K562 (cell line): ENCODE results near the gene ARHGEF7. TPM values are rescaled to one million over a fixed set of nuclear protein-coding genes. Genes with fewer than 3 reads are reported as not detected.

Experiments
- ATAC-seq: fragments of 200-7000 bp; cut with Tn5 transposase; 3 replicates; pipeline ENCODE4 v1.9.1; 2020; ENCODE audit warnings: moderate library complexity
- BruUV-seq: library from RNA; stranded (reverse); fragments of 400-500 nt; replicated peaks from 2 replicates; lab custom pipeline; 2021; lab: Mats Ljungman, UMichigan
- CTCF ChIA-PET: fragments of 300-600 bp; formaldehyde crosslinking; extraction: SDS; loops from one replicate; lab custom pipeline; 2021; ENCODE audit warnings: low intra/inter-chr PET ratio; lab: Yijun Ruan, JAX
- POLR2A ChIA-PET: fragments of 300-600, 350-650 bp; sonication (Branson Sonifier 250); formaldehyde crosslinking; extraction: SDS; loops from one replicate; lab custom pipeline; 2021; ENCODE audit warnings: antibody characterized with exemption, inconsistent platforms; lab: Yijun Ruan, JAX
- DNase-seq, 4 experiments: peaks; one replicate each; pipeline versions ENCODE4 v3.0.0 to v3.0.0-alpha.2; 2011 to 2018; ENCODE audit warnings: low spot score in 3 of 4, mixed read lengths in 3 of 4; ENCODE audit errors: extremely low read depth in 1 of 4
- FAIRE-seq: peaks from 2 replicates; lab custom pipeline; 2011; peaks lifted over from hg19 to GRCh38; lab: Jason Lieb, UNC
- H2AFZ ChIP-seq: 2 replicates; pipeline ENCODE4 v1.6.0; 2011; ENCODE audit warnings: low read depth, low read length, control low read depth, inconsistent platforms
- H3K27ac ChIP-seq: fragments of 200-600 bp; 3 replicates; pipeline ENCODE4 v1.8.0; 2011; ENCODE audit warnings: low read depth, mild to moderate bottlenecking, control low read depth, inconsistent platforms, low read length, moderate library complexity, mixed read lengths; ENCODE audit errors: extremely low read depth
- H3K27me3 ChIP-seq, 2 experiments: fragments of 300-600 bp in 1 of 2; 2 replicates in 1 of 2; 3 replicates in 1 of 2; pipeline versions ENCODE4 v1.6.0 to v1.8.0; 2011; ENCODE audit warnings: inconsistent platforms in 2 of 2, low read length in 2 of 2, mild to moderate bottlenecking in 1 of 2, mixed read lengths in 1 of 2, moderate library complexity in 1 of 2; ENCODE audit not compliant: control insufficient read depth in 2 of 2, insufficient read depth in 2 of 2
- H3K36me3 ChIP-seq: fragments of 300-600 bp; 3 replicates; pipeline ENCODE4 v1.8.0; 2011; ENCODE audit warnings: mild to moderate bottlenecking, low read length, inconsistent platforms; ENCODE audit not compliant: control insufficient read depth, insufficient read depth
- H3K4me1 ChIP-seq, 2 experiments: fragments of 200-600 bp in 1 of 2; replicated peaks in 1 of 2; 2 replicates in 1 of 2; 3 replicates in 1 of 2; pipeline versions ENCODE4 v1.5.1 to v1.8.0; 2011; ENCODE audit warnings: inconsistent platforms in 2 of 2, low read length in 2 of 2, mild to moderate bottlenecking in 1 of 2, mixed read lengths in 1 of 2, moderate library complexity in 1 of 2; ENCODE audit not compliant: control insufficient read depth in 2 of 2, insufficient read depth in 2 of 2
- H3K4me2 ChIP-seq: 2 replicates; pipeline ENCODE4 v1.6.1; 2011; ENCODE audit warnings: low read length, control low read depth, inconsistent platforms, mixed read lengths; ENCODE audit not compliant: insufficient read depth
- H3K4me3 ChIP-seq: fragments of 200-600 bp; sonication (generic), shearing (Covaris generic); 2 replicates; pipeline ENCODE4 v1.5.1; 2016; ENCODE audit warnings: control low read depth, inconsistent platforms
- H3K79me2 ChIP-seq: fragments of 200-600 bp; 3 replicates; pipeline ENCODE4 v1.8.0; 2011; ENCODE audit warnings: low read length, inconsistent platforms; ENCODE audit not compliant: control insufficient read depth, insufficient read depth
- H3K9ac ChIP-seq, 2 experiments: 2 replicates each; pipeline versions ENCODE4 v1.6.0 to v1.6.1; 2011; ENCODE audit warnings: low read depth in 2 of 2, low read length in 2 of 2, control low read depth in 1 of 2, inconsistent platforms in 1 of 2, mild to moderate bottlenecking in 1 of 2, mixed read lengths in 1 of 2; ENCODE audit not compliant: insufficient read depth in 1 of 2
- H3K9me1 ChIP-seq: one replicate; pipeline ENCODE4 v1.6.0; 2011; ENCODE audit warnings: inconsistent platforms, mild to moderate bottlenecking, low read length, moderate library complexity; ENCODE audit not compliant: control insufficient read depth, insufficient read depth
- H3K9me3 ChIP-seq: replicated peaks from 2 replicates; pipeline ENCODE4 v1.5.1; 2011; ENCODE audit warnings: low read depth, low read length, inconsistent platforms; ENCODE audit not compliant: control insufficient read depth, insufficient read depth
- H4K20me1 ChIP-seq: replicated peaks from 2 replicates; pipeline ENCODE4 v1.6.1; 2011; ENCODE audit warnings: low read length, inconsistent platforms, mixed read lengths; ENCODE audit not compliant: control insufficient read depth, insufficient read depth
- CHD4 ChIP-seq: fragments of 200-600 bp; sonication (generic); IDR thresholded peaks from 3 replicates; pipeline ENCODE4 v1.6.1; 2012; ENCODE audit warnings: low read depth, mild to moderate bottlenecking, mixed read lengths, low read length, inconsistent platforms; ENCODE audit not compliant: insufficient read depth, insufficient replicate concordance, poor library complexity, severe bottlenecking
- EHMT2 ChIP-seq: fragments of 450-650 bp; IDR thresholded peaks from 2 replicates; pipeline ENCODE4 v1.6.1; 2018; ENCODE audit warnings: antibody characterized with exemption
- NONO ChIP-seq, 2 experiments: fragments of 200-400 bp in 1 of 2; fragments of 450-650 bp in 1 of 2; formaldehyde crosslinking in 1 of 2; IDR thresholded peaks; 2 replicates each; pipeline ENCODE4 v1.6.1; 2017; ENCODE audit warnings: low read depth in 2 of 2, mild to moderate bottlenecking in 2 of 2, moderate library complexity in 2 of 2, low read length in 1 of 2
- RAD51 ChIP-seq: fragments of 450-650 bp; IDR thresholded peaks from 2 replicates; pipeline ENCODE4 v1.7.1; 2016; ENCODE audit warnings: low read depth, mild to moderate bottlenecking, borderline replicate concordance
- SIRT6 ChIP-seq: IDR thresholded peaks from one replicate; pipeline ENCODE4 v1.6.1; 2012; ENCODE audit warnings: low read depth, mild to moderate bottlenecking, control low read depth, inconsistent platforms, low read length, moderate library complexity
- ZNF143 ChIP-seq: sonication (generic); formaldehyde crosslinking; IDR thresholded peaks from 2 replicates; pipeline ENCODE4 v1.9.0; 2022; ENCODE audit warnings: mild to moderate bottlenecking, missing genetic modification reagents
- ZNF253 ChIP-seq: fragments of 250-450 bp; sonication (Bioruptor Pico); conservative IDR thresholded peaks from 2 replicates; pipeline ENCODE4 v1.6.1; 2021; ENCODE audit warnings: mild to moderate bottlenecking
- ZNF668 ChIP-seq: fragments of 250-450 bp; sonication (Bioruptor Pico); IDR thresholded peaks from 2 replicates; pipeline ENCODE4 v1.8.0; 2022; ENCODE audit warnings: mild to moderate bottlenecking, inconsistent platforms
- WGBS: fragments of 100-300 bp; shearing (Covaris generic); methylation state at CpG from one replicate; pipeline ENCODE4 v1.1.6; 2016; ENCODE audit warnings: low coverage, mixed read lengths; ENCODE audit not compliant: insufficient coverage; ENCODE audit errors: missing lambda C conversion rate; 5-methylcytosine and 5-hydroxymethylcytosine counted together
- in situ Hi-C: fragments of 300-500 bp; cut with MboI; formaldehyde crosslinking; loops from 4 replicates; pipeline ENCODE4 v1.15.0; 2018; ENCODE audit warnings: inconsistent platforms, mixed read lengths
- intact Hi-C: fragments of 100-400 bp; cut with micrococcal nuclease; formaldehyde crosslinking; loops from 2 replicates; pipeline ENCODE4 v1.14.2; 2022
- polyA plus RNA-seq, 8 experiments: library from polyadenylated mRNA; depleted of rRNA in 4 of 8; stranded (reverse) in 5 of 8; unstranded in 3 of 8; fragments of >200 nt; fragmentation: Nextera tagmentation in 2 of 8; fragmentation: Illumina TruSeq in 1 of 8; extraction: Ambion mirVana in 2 of 8; extraction: Trizol in 1 of 8; gene quantifications; 2 replicates each; pipeline versions ENCODE4 v1.2.1 to v1.2.3, GENCODE V29; 2011 to 2014; ENCODE audit warnings: inconsistent platforms in 1 of 8, missing spikeins in 1 of 8
- total RNA-seq, 7 experiments: library from RNA; depleted of rRNA in 6 of 7; stranded (reverse); fragments of >200 nt in 6 of 7; fragmentation: Illumina TruSeq in 2 of 7; extraction: Trizol in 2 of 7; gene quantifications; 2 replicates each; pipeline versions ENCODE4 v1.2.1 to v1.2.3, GENCODE V29; 2011 to 2021; ENCODE audit warnings: low replicate concordance in 1 of 7
- TF ChIP-seq, protein P1 (sequence below), 2 experiments: fragments of 450-650 bp in 1 of 2; IDR thresholded peaks; 2 replicates each; pipeline ENCODE4 v1.6.1; 2011 to 2017; ENCODE audit warnings: low read depth in 2 of 2, antibody characterized with exemption in 1 of 2, borderline replicate concordance in 1 of 2, low read length in 1 of 2, mild to moderate bottlenecking in 1 of 2, mixed read lengths in 1 of 2; ENCODE audit not compliant: control insufficient read depth in 1 of 2
- TF ChIP-seq, protein P2 (sequence below): fragments of 450-650 bp; IDR thresholded peaks from 2 replicates; pipeline ENCODE4 v1.6.1; 2018; ENCODE audit not compliant: partially characterized antibody
- TF ChIP-seq, protein P3 (sequence below), 3 experiments: IDR thresholded peaks in 2 of 3; conservative IDR thresholded peaks in 1 of 3; 2 replicates each; pipeline ENCODE4 v1.5.1; 2011 to 2012; ENCODE audit warnings: low read length in 3 of 3, mild to moderate bottlenecking in 3 of 3, control low read depth in 2 of 3, improper control_type of control experiment in 1 of 3, inconsistent platforms in 1 of 3, low read depth in 1 of 3, mixed read lengths in 1 of 3, moderate library complexity in 1 of 3; ENCODE audit not compliant: insufficient read depth in 2 of 3

The ARHGEF7 gene
- total and polyA plus RNA-seq, 9 of the 15 experiments (the other 6 are each of a cell fraction or from before 2014, with no cell fraction given): 2.1 to 26.8 (median 17.5) TPM

DNA sequence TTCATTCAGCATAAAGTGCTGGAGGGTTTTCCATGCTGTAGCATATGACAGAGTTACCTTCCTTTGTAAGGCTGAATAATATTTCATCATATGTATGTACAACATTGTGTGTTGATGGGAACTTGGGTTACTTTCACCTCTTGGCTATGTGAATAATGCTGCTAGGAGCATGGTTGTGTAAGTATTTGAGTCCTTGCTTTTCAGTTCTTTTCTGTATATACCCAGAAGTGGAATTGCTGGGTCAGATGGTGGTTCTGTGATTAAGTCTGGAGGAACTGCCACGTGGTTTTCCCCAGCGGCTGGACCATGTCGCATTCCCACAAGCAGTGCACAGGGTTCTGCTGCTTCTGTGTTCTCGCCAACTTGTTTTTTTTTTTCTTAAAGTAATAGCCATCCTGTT lies 104.2 kb downstream of the ARHGEF7 start (continued):
- no peak for TF ChIP-seq EHMT2
- no peak for TF ChIP-seq CHD4

DNA sequence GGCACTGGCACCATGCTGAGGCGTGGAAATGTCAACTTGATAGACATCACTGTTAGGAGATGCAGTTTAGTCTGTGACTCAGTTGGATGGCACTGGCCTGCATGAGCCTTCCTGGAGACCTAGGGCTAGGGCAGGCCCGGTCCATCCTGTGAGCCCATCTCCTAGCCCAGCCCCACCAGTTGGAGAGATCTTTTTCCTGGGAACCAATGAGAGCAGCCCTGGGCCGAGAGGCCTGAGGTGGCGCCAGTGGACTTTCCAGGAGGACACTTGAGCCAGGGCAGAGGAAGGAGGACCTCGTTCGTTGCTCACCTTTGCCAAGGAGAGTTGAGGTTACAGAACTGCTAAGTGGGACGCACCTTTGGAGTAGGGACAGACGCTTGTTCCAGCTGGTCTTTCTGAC lies 104.8 kb downstream of the ARHGEF7 start:
- FAIRE-seq (no peak), ATAC-seq (no peak), DNase-seq (no peak)
- Histone ChIP-seq H3K79me2 (peaks cover 13% of the 10 kb centered on the region), H3K4me1 (peaks cover 0 to 6% of the 10 kb centered on the region in 2 experiments; a peak in 2 of 5 replicates), H3K4me2 (no peak overlapping the region), H2AFZ (no peak overlapping the region), H3K36me3 (no peaks in the 10 kb centered on the region; the same call in 2 of the 3 replicates), H3K9me3 (no peaks in the 10 kb centered on the region), H4K20me1 (no peaks in the 10 kb centered on the region; the same call in 1 of the 2 replicates), H3K27ac (no peak overlapping the region), H3K9ac (no peak overlapping the region), H3K9me1 (no peaks in the 10 kb centered on the region), H3K4me3 (no peak overlapping the region), H3K27me3 (no peaks in the 10 kb centered on the region)
- ChIA-PET CTCF (no interaction called here), POLR2A (no interaction called here)
- intact Hi-C loops (loop anchor here (5.0 to 10.0 kb wide), 2 partner anchors 68 to 275 kb away; no protein-coding TSS in a partner anchor), in situ Hi-C loops (no loop called here)
- WGBS: 89% methylated on average over 7 of the region's 8 CpGs
- BruUV-seq: no TSS peak
- no peak for TF ChIP-seq RAD51
- TF ChIP-seq, protein P1, sequence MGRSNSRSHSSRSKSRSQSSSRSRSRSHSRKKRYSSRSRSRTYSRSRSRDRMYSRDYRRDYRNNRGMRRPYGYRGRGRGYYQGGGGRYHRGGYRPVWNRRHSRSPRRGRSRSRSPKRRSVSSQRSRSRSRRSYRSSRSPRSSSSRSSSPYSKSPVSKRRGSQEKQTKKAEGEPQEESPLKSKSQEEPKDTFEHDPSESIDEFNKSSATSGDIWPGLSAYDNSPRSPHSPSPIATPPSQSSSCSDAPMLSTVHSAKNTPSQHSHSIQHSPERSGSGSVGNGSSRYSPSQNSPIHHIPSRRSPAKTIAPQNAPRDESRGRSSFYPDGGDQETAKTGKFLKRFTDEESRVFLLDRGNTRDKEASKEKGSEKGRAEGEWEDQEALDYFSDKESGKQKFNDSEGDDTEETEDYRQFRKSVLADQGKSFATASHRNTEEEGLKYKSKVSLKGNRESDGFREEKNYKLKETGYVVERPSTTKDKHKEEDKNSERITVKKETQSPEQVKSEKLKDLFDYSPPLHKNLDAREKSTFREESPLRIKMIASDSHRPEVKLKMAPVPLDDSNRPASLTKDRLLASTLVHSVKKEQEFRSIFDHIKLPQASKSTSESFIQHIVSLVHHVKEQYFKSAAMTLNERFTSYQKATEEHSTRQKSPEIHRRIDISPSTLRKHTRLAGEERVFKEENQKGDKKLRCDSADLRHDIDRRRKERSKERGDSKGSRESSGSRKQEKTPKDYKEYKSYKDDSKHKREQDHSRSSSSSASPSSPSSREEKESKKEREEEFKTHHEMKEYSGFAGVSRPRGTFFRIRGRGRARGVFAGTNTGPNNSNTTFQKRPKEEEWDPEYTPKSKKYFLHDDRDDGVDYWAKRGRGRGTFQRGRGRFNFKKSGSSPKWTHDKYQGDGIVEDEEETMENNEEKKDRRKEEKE (IDR thresholded peaks at IDR 0.05; ENCODE audit: borderline replicate concordance in 1 of 2, control insufficient read depth in 1 of 2, low read depth in 2 of 2, low read length in 1 of 2): no peak
- TF ChIP-seq SIRT6: no peak
- TF ChIP-seq, protein P2, sequence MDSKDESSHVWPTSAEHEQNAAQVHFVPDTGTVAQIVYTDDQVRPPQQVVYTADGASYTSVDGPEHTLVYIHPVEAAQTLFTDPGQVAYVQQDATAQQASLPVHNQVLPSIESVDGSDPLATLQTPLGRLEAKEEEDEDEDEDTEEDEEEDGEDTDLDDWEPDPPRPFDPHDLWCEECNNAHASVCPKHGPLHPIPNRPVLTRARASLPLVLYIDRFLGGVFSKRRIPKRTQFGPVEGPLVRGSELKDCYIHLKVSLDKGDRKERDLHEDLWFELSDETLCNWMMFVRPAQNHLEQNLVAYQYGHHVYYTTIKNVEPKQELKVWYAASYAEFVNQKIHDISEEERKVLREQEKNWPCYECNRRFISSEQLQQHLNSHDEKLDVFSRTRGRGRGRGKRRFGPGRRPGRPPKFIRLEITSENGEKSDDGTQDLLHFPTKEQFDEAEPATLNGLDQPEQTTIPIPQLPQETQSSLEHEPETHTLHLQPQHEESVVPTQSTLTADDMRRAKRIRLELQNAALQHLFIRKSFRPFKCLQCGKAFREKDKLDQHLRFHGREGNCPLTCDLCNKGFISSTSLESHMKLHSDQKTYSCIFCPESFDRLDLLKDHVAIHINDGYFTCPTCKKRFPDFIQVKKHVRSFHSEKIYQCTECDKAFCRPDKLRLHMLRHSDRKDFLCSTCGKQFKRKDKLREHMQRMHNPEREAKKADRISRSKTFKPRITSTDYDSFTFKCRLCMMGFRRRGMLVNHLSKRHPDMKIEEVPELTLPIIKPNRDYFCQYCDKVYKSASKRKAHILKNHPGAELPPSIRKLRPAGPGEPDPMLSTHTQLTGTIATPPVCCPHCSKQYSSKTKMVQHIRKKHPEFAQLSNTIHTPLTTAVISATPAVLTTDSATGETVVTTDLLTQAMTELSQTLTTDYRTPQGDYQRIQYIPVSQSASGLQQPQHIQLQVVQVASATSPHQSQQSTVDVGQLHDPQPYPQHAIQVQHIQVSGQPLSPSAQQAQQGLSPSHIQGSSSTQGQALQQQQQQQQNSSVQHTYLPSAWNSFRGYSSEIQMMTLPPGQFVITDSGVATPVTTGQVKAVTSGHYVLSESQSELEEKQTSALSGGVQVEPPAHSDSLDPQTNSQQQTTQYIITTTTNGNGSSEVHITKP: no peak
- TF ChIP-seq, protein P3, sequence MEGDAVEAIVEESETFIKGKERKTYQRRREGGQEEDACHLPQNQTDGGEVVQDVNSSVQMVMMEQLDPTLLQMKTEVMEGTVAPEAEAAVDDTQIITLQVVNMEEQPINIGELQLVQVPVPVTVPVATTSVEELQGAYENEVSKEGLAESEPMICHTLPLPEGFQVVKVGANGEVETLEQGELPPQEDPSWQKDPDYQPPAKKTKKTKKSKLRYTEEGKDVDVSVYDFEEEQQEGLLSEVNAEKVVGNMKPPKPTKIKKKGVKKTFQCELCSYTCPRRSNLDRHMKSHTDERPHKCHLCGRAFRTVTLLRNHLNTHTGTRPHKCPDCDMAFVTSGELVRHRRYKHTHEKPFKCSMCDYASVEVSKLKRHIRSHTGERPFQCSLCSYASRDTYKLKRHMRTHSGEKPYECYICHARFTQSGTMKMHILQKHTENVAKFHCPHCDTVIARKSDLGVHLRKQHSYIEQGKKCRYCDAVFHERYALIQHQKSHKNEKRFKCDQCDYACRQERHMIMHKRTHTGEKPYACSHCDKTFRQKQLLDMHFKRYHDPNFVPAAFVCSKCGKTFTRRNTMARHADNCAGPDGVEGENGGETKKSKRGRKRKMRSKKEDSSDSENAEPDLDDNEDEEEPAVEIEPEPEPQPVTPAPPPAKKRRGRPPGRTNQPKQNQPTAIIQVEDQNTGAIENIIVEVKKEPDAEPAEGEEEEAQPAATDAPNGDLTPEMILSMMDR (IDR thresholded peaks at IDR 0.05 in 2 of 3, conservative IDR thresholded peaks at IDR 0.05 in 1 of 3; ENCODE audit: insufficient read depth in 2 of 3, low read depth in 1 of 3, low read length in 3 of 3): no peak
- TF ChIP-seq ZNF668: no peak
- TF ChIP-seq NONO (IDR thresholded peaks at IDR 0.05; ENCODE audit: low read depth in 2 of 2, low read length in 1 of 2): no peak
- no peak for TF ChIP-seq ZNF143 (CRISPR knock-in tag)
- TF ChIP-seq ZNF253 (CRISPR knock-in tag): no peak
